BJ (cell line): ENCODE measurements around the gene MAGIX. TPM values are rescaled to one million over a fixed set of nuclear protein-coding genes. Genes with fewer than 3 reads are reported as not detected.
A peak's percentile ranks its signal among the peaks of the same experiment; 100 is the strongest.

Source experiments
- CTCF ChIA-PET: fragments of 350-600 bp; formaldehyde crosslinking; extraction: SDS; loops from one replicate; lab custom pipeline; 2021; ENCODE audit warnings: antibody characterized with exemption, inconsistent platforms; lab: Yijun Ruan, JAX
- POLR2A ChIA-PET: fragments of 300-600 bp; sonication (Branson Sonifier 250); formaldehyde crosslinking; extraction: SDS; loops from one replicate; lab custom pipeline; 2021; ENCODE audit warnings: antibody characterized with exemption; lab: Charles Lee
- DNase-seq: peaks from one replicate; pipeline ENCODE4 v3.0.0-alpha.2; 2011; ENCODE audit warnings: low read depth
- H3K27me3 ChIP-seq: 2 replicates; pipeline ENCODE4 v1.6.0; 2011; ENCODE audit warnings: low read length; ENCODE audit not compliant: control insufficient read depth, insufficient read depth
- H3K36me3 ChIP-seq: 2 replicates; pipeline ENCODE4 v1.5.1; 2011; ENCODE audit warnings: low read length; ENCODE audit not compliant: control insufficient read depth, insufficient read depth
- H3K4me3 ChIP-seq: 2 replicates; pipeline ENCODE4 v1.5.1; 2011; ENCODE audit warnings: low read depth, mild to moderate bottlenecking, control low read depth, low read length
- polyA plus RNA-seq: library from polyadenylated mRNA; depleted of rRNA; stranded (reverse); fragments of >200 nt; gene quantifications from 2 replicates; pipeline ENCODE4 v1.2.3, GENCODE V29; 2011
- TF ChIP-seq, protein P1 (sequence below): IDR thresholded peaks from 2 replicates; pipeline ENCODE4 v1.5.1; 2011; ENCODE audit warnings: low read depth, mild to moderate bottlenecking, control low read depth, inconsistent platforms, low read length, moderate library complexity; ENCODE audit not compliant: insufficient read depth

MAGIX gene
- polyA plus RNA-seq, 1 experiment: 0.67 TPM

DNA sequence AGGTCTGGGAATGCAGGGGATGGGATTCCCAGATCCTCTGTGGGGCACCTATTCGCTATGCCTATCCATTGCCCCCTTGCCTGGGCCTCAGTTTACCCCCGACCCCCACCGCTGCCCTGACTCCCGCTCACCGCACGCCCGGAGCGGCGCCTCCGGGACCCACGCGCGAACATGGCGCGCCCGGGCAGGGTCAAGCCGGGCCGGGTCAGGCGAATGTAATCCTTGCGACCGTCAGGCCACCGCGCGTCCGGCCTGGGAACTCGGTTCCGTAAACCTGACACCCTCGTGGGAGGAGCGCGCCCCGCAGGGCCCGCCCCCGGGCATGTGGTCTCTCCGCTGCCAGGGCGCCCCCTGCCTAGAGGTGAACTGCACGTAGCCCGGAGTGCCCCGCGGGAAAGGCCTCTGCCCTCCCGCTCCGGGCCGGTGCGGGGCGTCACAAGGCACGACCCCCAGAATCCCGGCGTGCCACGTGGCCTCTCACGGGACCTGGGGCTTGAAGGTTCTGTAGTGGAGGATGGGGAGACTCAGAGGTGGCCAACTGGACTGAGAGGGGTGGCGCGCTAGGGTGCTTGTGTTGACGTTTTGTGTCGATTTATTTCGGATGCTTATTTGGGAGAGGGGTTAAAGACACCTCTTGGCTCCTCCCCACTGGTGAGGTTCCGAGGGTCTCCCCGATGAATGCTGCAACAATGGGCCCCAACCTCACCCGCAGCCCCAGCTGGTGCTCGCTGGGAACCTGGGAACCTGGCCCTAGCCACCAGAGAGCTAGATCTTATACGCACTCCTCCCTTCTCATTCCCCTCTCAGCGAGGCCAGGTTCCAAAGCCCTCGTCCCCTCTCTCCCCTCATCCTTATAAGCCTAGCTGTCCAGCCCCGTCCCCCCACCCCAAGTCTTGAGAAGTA lies 23.8 kb downstream of the MAGIX start, which contains the start of gene PRICKLE3:
TSS of gene PRICKLE3 (minus strand) at position 249 of the 903 bp plus-strand sequence. CDS start at position 173, 76 bp downstream.
- no peaks in the 10 kb centered on the region for H3K27me3 ChIP-seq
- no peak for DNase-seq
- TF ChIP-seq, protein P1, sequence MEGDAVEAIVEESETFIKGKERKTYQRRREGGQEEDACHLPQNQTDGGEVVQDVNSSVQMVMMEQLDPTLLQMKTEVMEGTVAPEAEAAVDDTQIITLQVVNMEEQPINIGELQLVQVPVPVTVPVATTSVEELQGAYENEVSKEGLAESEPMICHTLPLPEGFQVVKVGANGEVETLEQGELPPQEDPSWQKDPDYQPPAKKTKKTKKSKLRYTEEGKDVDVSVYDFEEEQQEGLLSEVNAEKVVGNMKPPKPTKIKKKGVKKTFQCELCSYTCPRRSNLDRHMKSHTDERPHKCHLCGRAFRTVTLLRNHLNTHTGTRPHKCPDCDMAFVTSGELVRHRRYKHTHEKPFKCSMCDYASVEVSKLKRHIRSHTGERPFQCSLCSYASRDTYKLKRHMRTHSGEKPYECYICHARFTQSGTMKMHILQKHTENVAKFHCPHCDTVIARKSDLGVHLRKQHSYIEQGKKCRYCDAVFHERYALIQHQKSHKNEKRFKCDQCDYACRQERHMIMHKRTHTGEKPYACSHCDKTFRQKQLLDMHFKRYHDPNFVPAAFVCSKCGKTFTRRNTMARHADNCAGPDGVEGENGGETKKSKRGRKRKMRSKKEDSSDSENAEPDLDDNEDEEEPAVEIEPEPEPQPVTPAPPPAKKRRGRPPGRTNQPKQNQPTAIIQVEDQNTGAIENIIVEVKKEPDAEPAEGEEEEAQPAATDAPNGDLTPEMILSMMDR: peak; percentile 46
- ChIA-PET CTCF (no interaction called here), POLR2A (no interaction called here)
- H3K36me3 ChIP-seq: peaks cover 1% of the 10 kb centered on the region; the same call in 1 of the 2 replicates
- H3K4me3 ChIP-seq: peak within 1 kb of the TSS; percentile 71

DNA sequence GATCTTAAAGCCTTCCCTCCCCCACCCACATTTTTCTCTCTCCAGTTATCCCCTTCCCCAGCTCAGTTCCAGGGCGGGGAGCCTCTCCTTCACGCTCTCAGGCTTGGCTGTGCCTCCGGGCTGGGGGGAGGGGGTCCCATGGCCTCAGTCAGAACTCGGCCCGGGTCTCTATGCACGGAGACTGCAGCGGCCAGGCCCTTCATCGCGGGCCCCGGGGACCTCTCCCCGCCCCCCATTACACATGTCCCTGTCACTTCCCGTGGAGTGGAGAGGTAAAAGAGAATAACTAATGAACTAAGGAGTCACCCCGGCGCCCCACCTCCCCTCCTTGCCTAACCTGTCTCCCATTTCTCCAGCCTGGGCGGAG lies 24.5 kb downstream of the MAGIX start:
- ChIA-PET POLR2A (no interaction called here), CTCF (no interaction called here)
- Histone ChIP-seq H3K4me3 (no peak overlapping the region), H3K27me3 (no peaks in the 10 kb centered on the region), H3K36me3 (peaks cover 1% of the 10 kb centered on the region; the same call in 1 of the 2 replicates)
- no peak for DNase-seq
- TF ChIP-seq, protein P1: no peak

DNA sequence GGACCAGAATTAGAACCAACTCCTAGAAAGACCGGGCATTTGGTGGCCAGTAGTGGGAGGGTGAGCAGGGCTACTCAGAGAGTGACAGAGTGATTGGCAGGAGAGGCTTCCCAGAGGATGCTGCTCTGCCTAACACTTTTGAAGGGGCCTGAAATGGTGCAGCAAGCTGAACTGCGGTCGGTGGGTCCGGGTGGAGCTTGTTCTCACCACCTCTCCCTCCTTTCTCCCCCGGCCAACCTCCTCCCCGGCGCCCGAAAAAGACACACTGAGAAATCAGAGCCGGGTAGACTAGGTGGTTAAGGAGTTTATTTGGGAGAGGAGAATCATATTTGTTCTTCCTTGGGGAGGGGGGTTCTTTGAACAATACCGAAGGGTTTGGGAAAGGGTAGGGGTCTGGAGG lies 25.0 kb downstream of the MAGIX start:
- Histone ChIP-seq H3K27me3 (no peaks in the 10 kb centered on the region), H3K36me3 (peaks cover 1% of the 10 kb centered on the region; the same call in 1 of the 2 replicates), H3K4me3 (no peak overlapping the region)
- POLR2A ChIA-PET: no interaction called here
- CTCF ChIA-PET: no interaction called here
- TF ChIP-seq, protein P1: no peak
- no peak for DNase-seq

DNA sequence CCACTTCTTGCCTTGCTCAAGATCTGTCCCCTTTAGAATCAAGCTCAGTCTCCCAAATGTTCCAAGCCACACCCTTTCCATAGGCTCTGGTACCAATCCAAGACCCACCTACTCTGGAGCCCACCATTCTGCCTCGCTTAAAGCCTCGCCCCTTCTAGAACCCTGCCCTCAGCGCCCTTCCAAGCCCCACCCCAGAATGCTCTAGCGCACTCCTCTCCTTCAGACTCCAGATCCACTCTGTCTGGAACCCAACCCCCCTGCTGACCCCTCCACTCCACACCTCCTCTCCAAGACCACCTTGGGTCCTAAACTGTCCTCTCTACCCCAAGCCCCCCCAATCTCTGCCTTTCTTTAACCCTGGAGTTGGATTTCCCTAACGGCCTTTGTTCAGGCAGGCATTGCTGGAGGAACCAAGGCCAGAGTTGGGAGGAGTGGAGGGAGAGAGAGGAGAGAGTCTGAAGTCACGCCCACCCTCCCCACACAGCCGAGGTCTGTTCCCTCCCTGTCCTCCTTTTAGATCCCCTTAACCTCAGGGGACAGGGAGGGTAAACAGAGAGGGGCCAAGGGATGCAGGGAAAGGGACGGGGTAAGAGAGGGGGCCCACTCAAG lies 26.0 kb downstream of the MAGIX start:
- ChIA-PET CTCF (no interaction called here), POLR2A (no interaction called here)
- TF ChIP-seq, protein P1: no peak
- Histone ChIP-seq H3K4me3 (no peak overlapping the region), H3K36me3 (peaks cover under 1% of the 10 kb centered on the region; the same call in 1 of the 2 replicates), H3K27me3 (no peaks in the 10 kb centered on the region)
- DNase-seq: no peak

DNA sequence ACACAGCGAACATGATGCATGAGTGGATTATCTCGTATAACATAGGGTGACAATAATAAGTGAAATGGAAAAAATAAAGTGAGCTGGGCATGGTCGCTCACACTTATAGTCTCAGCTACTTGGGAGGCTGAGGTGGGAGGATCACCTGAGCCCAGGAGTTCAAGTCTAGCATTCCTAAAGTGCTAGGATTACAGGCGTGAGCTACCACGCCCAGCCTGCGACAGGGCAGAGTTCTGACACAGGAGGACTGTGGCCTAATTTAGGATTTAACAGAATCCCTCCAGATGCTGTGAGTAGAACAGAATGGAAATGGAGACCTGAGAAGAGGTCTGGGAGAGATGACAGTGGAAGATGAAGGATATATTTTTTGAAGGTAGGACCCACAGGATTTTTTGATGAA lies 27.0 kb downstream of the MAGIX start:
- TF ChIP-seq, protein P1: no peak
- ChIA-PET CTCF (no interaction called here), POLR2A (no interaction called here)

More for the DNA sequence above, 27.0 kb downstream of the MAGIX start:
- Histone ChIP-seq H3K36me3 (no peaks in the 10 kb centered on the region), H3K4me3 (no peak overlapping the region), H3K27me3 (no peaks in the 10 kb centered on the region)
- DNase-seq: no peak
